ENCODE results near the gene MBP. TPM values are rescaled to one million over a fixed set of nuclear protein-coding genes. Genes with fewer than 3 reads are reported as not detected.

MBP gene
- total RNA-seq, 1 donor from 2014 or later: 92.7 TPM

DNA sequence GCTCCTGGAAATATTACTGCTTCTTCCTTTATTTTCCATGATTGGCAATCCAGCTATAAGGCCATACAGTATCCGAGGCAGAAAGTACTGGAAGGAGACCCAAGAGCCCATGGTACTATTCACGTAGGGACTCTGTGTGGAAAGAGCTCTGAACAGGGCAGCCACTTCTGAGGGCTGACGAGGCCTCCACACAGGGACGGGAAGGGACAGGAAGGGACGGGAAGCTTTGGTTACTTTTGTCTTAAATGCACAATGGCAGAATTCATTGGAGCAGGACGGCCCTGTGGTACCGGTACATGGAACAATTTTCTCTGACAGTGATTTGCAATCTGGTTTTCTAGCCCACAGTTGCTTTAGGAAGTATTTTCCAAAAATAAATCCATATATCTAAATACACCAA is 102.4 kb downstream of the MBP start:
- DNase-seq (no peak), ATAC-seq (ENCODE audit: low read depth) (no peak)
- intact Hi-C loops (cut with micrococcal nuclease): no loop called here
- Mint-ChIP-seq H3K36me3 (ENCODE audit: low read depth) (peaks cover 53% of the 10 kb centered on the region), H3K27me3 (no peaks in the 10 kb centered on the region), H3K27ac (no peak overlapping the region), H3K4me3 (no peak overlapping the region), H3K9me3 (no peaks in the 10 kb centered on the region), H3K4me1 (peaks cover 24% of the 10 kb centered on the region)
- CTCF ChIA-PET: no interaction called here
- POLR2A ChIA-PET: no interaction called here
- TF ChIP-seq, protein P1, sequence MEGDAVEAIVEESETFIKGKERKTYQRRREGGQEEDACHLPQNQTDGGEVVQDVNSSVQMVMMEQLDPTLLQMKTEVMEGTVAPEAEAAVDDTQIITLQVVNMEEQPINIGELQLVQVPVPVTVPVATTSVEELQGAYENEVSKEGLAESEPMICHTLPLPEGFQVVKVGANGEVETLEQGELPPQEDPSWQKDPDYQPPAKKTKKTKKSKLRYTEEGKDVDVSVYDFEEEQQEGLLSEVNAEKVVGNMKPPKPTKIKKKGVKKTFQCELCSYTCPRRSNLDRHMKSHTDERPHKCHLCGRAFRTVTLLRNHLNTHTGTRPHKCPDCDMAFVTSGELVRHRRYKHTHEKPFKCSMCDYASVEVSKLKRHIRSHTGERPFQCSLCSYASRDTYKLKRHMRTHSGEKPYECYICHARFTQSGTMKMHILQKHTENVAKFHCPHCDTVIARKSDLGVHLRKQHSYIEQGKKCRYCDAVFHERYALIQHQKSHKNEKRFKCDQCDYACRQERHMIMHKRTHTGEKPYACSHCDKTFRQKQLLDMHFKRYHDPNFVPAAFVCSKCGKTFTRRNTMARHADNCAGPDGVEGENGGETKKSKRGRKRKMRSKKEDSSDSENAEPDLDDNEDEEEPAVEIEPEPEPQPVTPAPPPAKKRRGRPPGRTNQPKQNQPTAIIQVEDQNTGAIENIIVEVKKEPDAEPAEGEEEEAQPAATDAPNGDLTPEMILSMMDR (IDR thresholded peaks at IDR 0.05): no peak

DNA sequence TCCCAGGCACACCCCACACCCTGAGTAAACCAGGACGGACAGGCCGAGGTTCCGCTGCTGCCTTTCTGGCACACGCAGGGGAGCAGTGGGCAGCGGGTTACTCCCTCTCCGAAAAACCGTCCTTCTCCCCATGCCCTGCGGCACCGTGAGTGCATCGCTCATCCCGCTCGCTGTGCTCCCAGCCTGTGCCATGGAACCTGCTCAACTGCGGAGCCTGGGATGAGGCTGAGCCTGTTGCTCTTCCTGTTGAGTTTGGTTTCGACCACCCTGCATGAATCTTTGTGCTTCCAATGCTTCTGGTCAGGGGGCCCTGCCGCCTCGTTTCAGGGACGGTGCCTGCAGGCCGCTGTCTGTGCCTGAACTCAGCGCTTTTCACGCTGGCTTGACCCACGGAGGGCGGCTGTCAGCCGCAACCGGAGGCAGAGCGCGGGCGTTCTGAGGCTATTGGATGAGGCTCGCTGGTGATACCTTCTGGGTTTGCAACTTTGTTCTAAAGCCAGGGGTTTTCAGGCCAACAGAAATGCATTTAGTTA is 106.7 kb downstream of the MBP start:
- ATAC-seq (ENCODE audit: low read depth) (no peak), DNase-seq (no peak)
- Mint-ChIP-seq H3K27ac (no peak overlapping the region), H3K27me3 (no peaks in the 10 kb centered on the region), H3K9me3 (no peaks in the 10 kb centered on the region), H3K4me1 (no peaks in the 10 kb centered on the region), H3K4me3 (no peak overlapping the region), H3K36me3 (ENCODE audit: low read depth) (peaks cover 60% of the 10 kb centered on the region)
- TF ChIP-seq, protein P1 (IDR thresholded peaks at IDR 0.05): no peak
- POLR2A ChIA-PET: no interaction called here
- intact Hi-C loops (cut with micrococcal nuclease): no loop called here
- CTCF ChIA-PET: no interaction called here

DNA sequence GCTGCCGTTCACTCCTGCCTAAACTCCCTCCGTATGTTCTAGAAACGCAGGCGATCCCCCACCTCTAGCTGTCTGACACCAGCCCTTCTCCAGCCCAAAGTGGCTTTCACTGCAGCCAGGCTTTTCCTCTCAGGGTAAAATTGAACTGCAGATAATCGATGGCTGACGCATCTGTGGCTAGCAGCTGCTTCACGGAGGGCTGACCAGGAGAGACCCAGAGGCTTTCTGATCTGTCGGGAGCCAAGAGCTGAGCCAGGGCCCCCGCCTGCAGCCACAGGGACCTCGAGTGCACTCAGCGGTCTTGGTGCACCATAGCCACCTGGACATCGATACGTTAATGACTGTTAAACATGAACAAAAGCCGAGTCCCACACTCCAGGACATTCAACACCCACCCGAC is 107.5 kb downstream of the MBP start:
- H3K9me3 Mint-ChIP-seq: no peaks in the 10 kb centered on the region

DNA sequence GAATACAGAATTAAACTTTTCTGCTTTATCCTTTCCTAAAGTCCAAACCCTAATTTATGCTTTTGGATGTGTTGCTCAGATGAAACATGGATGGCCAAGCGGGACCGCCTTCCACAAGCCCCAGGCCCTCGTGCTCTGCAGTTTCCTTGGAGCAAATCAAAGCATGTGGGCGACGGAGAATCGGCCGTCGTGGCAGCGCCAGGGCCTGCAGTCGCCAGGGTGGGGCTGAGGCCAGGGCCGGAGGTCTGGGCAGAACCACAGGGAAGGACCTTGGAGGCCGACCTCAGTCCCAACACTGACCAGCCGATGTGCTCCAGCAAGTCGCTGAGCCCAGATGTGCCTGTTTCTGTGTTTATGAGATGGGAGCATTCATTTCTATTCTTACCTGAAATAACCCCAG is 108.1 kb downstream of the MBP start:
- ATAC-seq (ENCODE audit: low read depth) (no peak), DNase-seq (no peak)
- peaks cover 2% of the 10 kb centered on the region for H3K4me1 Mint-ChIP-seq
- peaks cover 62% of the 10 kb centered on the region for H3K36me3 Mint-ChIP-seq (ENCODE audit: low read depth)
- no peaks in the 10 kb centered on the region for H3K27me3 Mint-ChIP-seq
- intact Hi-C loops (cut with micrococcal nuclease): no loop called here
- H3K27ac Mint-ChIP-seq: no peak overlapping the region
- TF ChIP-seq, protein P1 (IDR thresholded peaks at IDR 0.05): no peak
- CTCF ChIA-PET: no interaction called here
- H3K4me3 Mint-ChIP-seq: no peak overlapping the region
- POLR2A ChIA-PET: no interaction called here
- no peaks in the 10 kb centered on the region for H3K9me3 Mint-ChIP-seq

More for the DNA sequence above, 107.5 kb downstream of the MBP start:
- intact Hi-C loops (cut with micrococcal nuclease): no loop called here
- Mint-ChIP-seq H3K27ac (no peak overlapping the region), H3K4me1 (peaks cover under 1% of the 10 kb centered on the region), H3K4me3 (no peak overlapping the region), H3K36me3 (ENCODE audit: low read depth) (peaks cover 61% of the 10 kb centered on the region), H3K27me3 (no peaks in the 10 kb centered on the region)
- ChIA-PET POLR2A (no interaction called here), CTCF (no interaction called here)
- DNase-seq (no peak), ATAC-seq (ENCODE audit: low read depth) (no peak)
- TF ChIP-seq, protein P1 (IDR thresholded peaks at IDR 0.05): no peak

DNA sequence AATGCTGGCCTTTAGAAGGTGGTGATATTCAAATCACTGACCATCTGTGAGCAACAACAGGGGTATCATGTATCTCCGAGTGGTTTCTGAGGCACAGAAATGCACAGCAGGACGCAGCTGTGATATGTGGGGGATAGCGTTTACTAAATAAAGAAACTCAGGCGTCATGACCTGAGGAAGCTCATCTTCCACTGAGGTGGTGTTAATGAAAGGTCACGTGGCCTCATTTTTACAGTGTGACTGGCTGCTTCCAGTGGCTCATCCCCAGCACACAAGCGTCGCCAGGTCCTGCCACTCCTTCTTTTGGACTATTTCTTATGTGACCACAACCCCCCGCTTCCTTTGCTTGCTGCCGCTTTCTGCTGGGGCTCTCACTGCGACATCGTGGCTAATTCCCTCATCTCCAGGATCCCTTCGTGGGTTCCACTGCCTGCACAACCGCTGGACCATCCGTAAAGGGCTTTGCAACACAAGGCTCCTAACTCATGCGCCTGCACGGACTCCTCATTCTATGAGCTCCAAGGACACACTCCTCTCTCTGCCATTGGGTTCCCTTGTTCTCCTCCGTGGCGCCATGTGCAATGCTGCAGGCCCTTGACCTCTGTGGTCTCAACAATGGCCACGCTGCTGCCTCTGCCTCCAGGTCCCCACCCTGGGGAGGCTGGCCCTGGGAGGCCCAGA is 109.3 kb downstream of the MBP start:
- Mint-ChIP-seq H3K27me3 (no peaks in the 10 kb centered on the region), H3K27ac (no peak overlapping the region), H3K4me3 (no peak overlapping the region), H3K36me3 (ENCODE audit: low read depth) (peaks cover 70% of the 10 kb centered on the region), H3K4me1 (peaks cover 2% of the 10 kb centered on the region), H3K9me3 (no peaks in the 10 kb centered on the region)
- intact Hi-C loops (cut with micrococcal nuclease): no loop called here
- TF ChIP-seq, protein P1 (IDR thresholded peaks at IDR 0.05): no peak
- ATAC-seq (ENCODE audit: low read depth) (no peak), DNase-seq (no peak)
- ChIA-PET POLR2A (no interaction called here), CTCF (no interaction called here)
